Hepatocyte (in vitro differentiated cells): Measurements from ENCODE around the gene SYNPO2. TPM values are rescaled to one million over a fixed set of nuclear protein-coding genes. Genes with fewer than 3 reads are reported as not detected.

Source experiments
- DNase-seq: peaks from one replicate; pipeline ENCODE4 v3.0.0-alpha.2; 2016; ENCODE audit warnings: low spot score
- H2AFZ ChIP-seq: fragments of 200-600 bp; sonication (generic); 2 replicates; pipeline ENCODE4 v1.6.0; 2016; ENCODE audit warnings: antibody characterized with exemption, mild to moderate bottlenecking
- H3K27ac ChIP-seq: fragments of 200-600 bp; sonication (generic); 2 replicates; pipeline ENCODE4 v1.5.1; 2016; ENCODE audit warnings: mild to moderate bottlenecking
- H3K27me3 ChIP-seq: fragments of 200-600 bp; sonication (generic); 2 replicates; pipeline ENCODE4 v1.6.1; 2016
- H3K36me3 ChIP-seq: fragments of 200-600 bp; sonication (generic); replicated peaks from 2 replicates; pipeline ENCODE4 v1.5.1; 2016; ENCODE audit warnings: low read depth; ENCODE audit not compliant: insufficient read depth
- H3K4me1 ChIP-seq: fragments of 200-600 bp; sonication (generic); 2 replicates; pipeline ENCODE4 v1.5.1; 2016; ENCODE audit warnings: mild to moderate bottlenecking, moderate library complexity; ENCODE audit not compliant: insufficient read depth
- H3K4me2 ChIP-seq: fragments of 200-600 bp; sonication (generic); 2 replicates; pipeline ENCODE4 v1.6.0; 2016
- H3K4me3 ChIP-seq: fragments of 200-600 bp; sonication (generic); 2 replicates; pipeline ENCODE4 v1.5.1; 2016; ENCODE audit warnings: mild to moderate bottlenecking
- H3K79me2 ChIP-seq: fragments of 200-600 bp; sonication (generic); 2 replicates; pipeline ENCODE4 v1.6.0; 2017; ENCODE audit warnings: mild to moderate bottlenecking
- H3K9me2 ChIP-seq: fragments of 200-600 bp; sonication (generic); replicated peaks from 2 replicates; pipeline ENCODE4 v1.6.0; 2017; ENCODE audit warnings: mild to moderate bottlenecking; ENCODE audit not compliant: insufficient read depth
- H3K9me3 ChIP-seq: fragments of 200-600 bp; sonication (generic); 2 replicates; pipeline ENCODE4 v1.5.1; 2016; ENCODE audit warnings: low read depth, mild to moderate bottlenecking
- H4K20me1 ChIP-seq: fragments of 200-600 bp; sonication (generic); 2 replicates; pipeline ENCODE4 v1.6.0; 2016; ENCODE audit warnings: mild to moderate bottlenecking; ENCODE audit not compliant: insufficient read depth, poor library complexity, severe bottlenecking
- CTCF ChIP-seq: fragments of 200-600 bp; sonication (generic); IDR thresholded peaks from 2 replicates; pipeline ENCODE4 v1.5.1; 2016; ENCODE audit warnings: antibody characterized with exemption, mild to moderate bottlenecking; ENCODE audit not compliant: poor library complexity
- EZH2 ChIP-seq: fragments of 200-600 bp; sonication (generic); IDR thresholded peaks from 2 replicates; pipeline ENCODE4 v1.6.1; 2016; ENCODE audit warnings: antibody characterized with exemption, mild to moderate bottlenecking, borderline replicate concordance
- EZH2phosphoT487 ChIP-seq: fragments of 200-600 bp; sonication (generic); IDR thresholded peaks from one replicate; pipeline ENCODE4 v1.6.1; 2018; ENCODE audit warnings: antibody characterized with exemption, mild to moderate bottlenecking, low read depth, moderate library complexity; ENCODE audit not compliant: unreplicated experiment, severe bottlenecking
- WGBS: methylation state at CpG from one replicate; pipeline ENCODE4 v1.1.6; 2016; ENCODE audit warnings: low lambda C conversion rate; ENCODE audit errors: missing lambda C conversion rate; 5-methylcytosine and 5-hydroxymethylcytosine counted together
- polyA plus RNA-seq: library from polyadenylated mRNA; unstranded; fragments of >200 nt; fragmentation: Nextera tagmentation; extraction: Ambion mirVana; gene quantifications from 2 replicates; pipeline ENCODE4 v1.2.1, GENCODE V29; 2016
- total RNA-seq: library from RNA; depleted of rRNA; stranded (reverse); fragments of >200 nt; gene quantifications from 2 replicates; pipeline ENCODE4 v1.2.3, GENCODE V29; 2014

Gene SYNPO2
- total and polyA plus RNA-seq, 2 experiments from 2014 or later = 3.5 to 12.6 TPM

DNA sequence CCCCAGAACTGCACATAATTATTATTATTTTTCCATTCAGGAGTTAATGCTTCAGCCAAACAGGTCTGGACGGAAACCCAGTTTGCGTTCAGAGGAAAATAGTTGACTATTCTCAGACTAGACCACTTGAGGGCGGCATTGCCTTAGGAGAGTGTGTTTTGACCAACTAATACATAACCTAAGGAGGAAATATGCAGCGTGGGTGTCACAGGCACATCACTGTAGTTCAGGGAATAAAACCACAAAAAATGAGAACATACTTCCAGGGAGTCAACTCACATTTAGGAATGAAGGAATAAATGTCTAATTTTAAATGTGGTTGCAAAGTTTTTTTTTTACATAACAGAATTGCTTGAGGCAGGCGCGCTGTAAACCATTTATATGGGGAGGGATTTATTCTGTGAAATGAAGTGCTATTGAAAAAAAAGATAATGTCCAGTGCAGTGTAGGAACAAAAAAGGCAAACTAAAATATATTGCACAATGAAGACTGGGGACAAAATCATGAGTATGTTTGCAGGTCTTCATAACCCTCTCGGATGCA, 93.3 kb downstream of the SYNPO2 start:
- no peak overlapping the region for H3K4me2 ChIP-seq
- TF ChIP-seq EZH2 (no peak), CTCF (peak; percentile 87), EZH2phosphoT487 (no peak)
- no peak overlapping the region for H2AFZ ChIP-seq

GRCh38 chr4:118983293-118983692, 94.6 kb downstream of the SYNPO2 start:
- no peak overlapping the region for H2AFZ ChIP-seq
- H3K9me3 ChIP-seq = no peaks in the 10 kb centered on the region
- H3K27me3 ChIP-seq = no peaks in the 10 kb centered on the region
- no peaks in the 10 kb centered on the region for H3K79me2 ChIP-seq
- WGBS = 89% methylated on average over 2 of the region's 2 CpGs
- no peaks in the 10 kb centered on the region for H3K9me2 ChIP-seq
- no peak for DNase-seq
- no peak overlapping the region for H3K27ac ChIP-seq
- TF ChIP-seq EZH2 (no peak), EZH2phosphoT487 (no peak), CTCF (no peak)
- H3K4me2 ChIP-seq = no peak overlapping the region
- no peak overlapping the region for H3K4me3 ChIP-seq
- no peaks in the 10 kb centered on the region for H4K20me1 ChIP-seq
- no peaks in the 10 kb centered on the region for H3K36me3 ChIP-seq
- no peaks in the 10 kb centered on the region for H3K4me1 ChIP-seq

More for the DNA sequence above, 93.3 kb downstream of the SYNPO2 start:
- H3K27me3 ChIP-seq = no peaks in the 10 kb centered on the region
- 42% methylated on average over 7 of the region's 7 CpGs for WGBS
- no peak overlapping the region for H3K4me3 ChIP-seq
- no peaks in the 10 kb centered on the region for H4K20me1 ChIP-seq
- no peaks in the 10 kb centered on the region for H3K9me2 ChIP-seq
- DNase-seq = peak; percentile 84
- H3K27ac ChIP-seq = no peak overlapping the region
- no peaks in the 10 kb centered on the region for H3K9me3 ChIP-seq
- no peaks in the 10 kb centered on the region for H3K79me2 ChIP-seq
- no peaks in the 10 kb centered on the region for H3K4me1 ChIP-seq
- no peaks in the 10 kb centered on the region for H3K36me3 ChIP-seq

- TF ChIP-seq CTCF = no peak
- no peak for TF ChIP-seq EZH2phosphoT487
- no peak for TF ChIP-seq EZH2
- no peaks in the 10 kb centered on the region for H4K20me1 ChIP-seq
- no peaks in the 10 kb centered on the region for H3K4me1 ChIP-seq
- H2AFZ ChIP-seq = no peak overlapping the region
- no peak overlapping the region for H3K4me3 ChIP-seq
- no peaks in the 10 kb centered on the region for H3K27me3 ChIP-seq
- WGBS = 84% methylated on average over 1 of the region's 1 CpG
- DNase-seq = no peak
- no peaks in the 10 kb centered on the region for H3K79me2 ChIP-seq
- no peak overlapping the region for H3K27ac ChIP-seq
- no peaks in the 10 kb centered on the region for H3K9me2 ChIP-seq
- H3K9me3 ChIP-seq = no peaks in the 10 kb centered on the region
- no peak overlapping the region for H3K4me2 ChIP-seq
- H3K36me3 ChIP-seq = no peaks in the 10 kb centered on the region
Observed at GRCh38 chr4:118983831-118984230, 95.2 kb downstream of the SYNPO2 start.
